Right hindlimb (tissue), 1 donor: ENCODE data around the gene TBXA2R.
"Not testable (repeated sequence)": the region's sequence is repeated elsewhere in the genome, so short reads cannot be mapped to it uniquely, and the experiment has no call there.

Source experiments
- DNase-seq: peaks from one replicate; pipeline ENCODE4 v3.0.0-alpha.2; 2018

The TBXA2R gene

DNA sequence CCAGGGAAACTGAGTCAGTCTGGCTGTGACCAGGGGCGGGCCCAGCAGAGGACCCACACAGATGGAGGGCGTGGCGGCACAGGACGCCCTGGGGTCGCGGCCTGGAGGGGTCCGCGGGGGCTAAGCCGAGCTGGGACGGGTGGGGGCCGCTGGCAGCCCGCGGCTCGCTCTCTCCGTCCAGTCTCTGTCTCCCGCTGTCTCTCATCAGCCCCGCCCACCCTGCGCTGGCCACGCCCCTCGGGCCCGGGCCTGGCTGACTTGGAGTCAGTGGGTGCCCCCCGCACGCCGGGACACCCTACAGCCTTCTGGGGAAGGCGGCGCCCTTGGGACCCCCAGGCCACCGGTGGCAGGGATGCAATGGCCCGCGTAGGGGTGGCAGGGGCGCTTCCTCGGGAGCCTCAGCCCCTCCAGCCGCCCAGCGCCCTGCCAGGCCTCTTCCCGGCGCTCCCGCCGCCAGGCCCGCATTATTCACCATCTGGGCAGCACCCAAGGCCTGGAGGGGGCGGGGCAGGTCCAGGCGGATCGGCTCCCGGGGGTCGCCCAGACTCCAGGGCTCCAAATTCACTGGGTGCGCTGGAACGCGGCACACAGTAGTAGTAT lies at the start of gene TBXA2R:
Gene TBXA2R, minus strand, starts transcription at position 186 of the 600 bp plus-strand sequence. CDS start 6,241 bp downstream, outside the sequence.
- peak; percentile 77 for DNase-seq

DNA sequence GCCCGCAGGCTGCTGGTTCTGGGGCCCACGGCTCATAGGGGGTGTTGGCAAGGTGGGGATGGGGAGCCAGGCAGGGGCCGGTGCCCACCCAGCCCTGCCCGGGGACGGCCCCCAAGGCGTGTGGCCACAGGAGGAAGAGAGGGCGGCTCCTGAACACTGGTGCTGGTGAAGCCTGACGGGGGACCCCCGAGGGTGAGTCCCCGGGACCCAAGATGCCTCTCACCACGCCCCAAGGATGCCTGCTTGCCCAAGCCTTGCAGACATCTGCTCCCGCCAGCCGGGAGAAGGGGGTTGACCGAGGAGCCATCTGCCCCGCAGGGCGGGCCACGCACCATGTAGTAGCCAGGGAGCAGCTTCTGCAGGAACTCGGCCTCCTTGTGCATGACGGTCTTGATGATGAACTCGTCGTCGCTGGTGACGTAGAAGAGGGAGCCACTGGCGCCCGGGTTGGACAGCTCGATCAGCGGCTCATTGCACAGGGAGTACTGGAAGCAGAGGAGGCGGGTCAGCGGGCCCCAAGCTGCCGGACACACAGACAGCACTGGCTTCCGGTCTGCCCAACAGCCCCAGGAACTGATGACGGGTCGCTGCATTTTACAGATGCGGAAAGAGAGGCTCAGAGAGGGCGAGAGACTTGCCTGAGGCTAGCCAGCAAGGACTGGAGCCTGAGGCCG lies 49.5 kb upstream of the TBXA2R start:
- DNase-seq: no peak

DNA sequence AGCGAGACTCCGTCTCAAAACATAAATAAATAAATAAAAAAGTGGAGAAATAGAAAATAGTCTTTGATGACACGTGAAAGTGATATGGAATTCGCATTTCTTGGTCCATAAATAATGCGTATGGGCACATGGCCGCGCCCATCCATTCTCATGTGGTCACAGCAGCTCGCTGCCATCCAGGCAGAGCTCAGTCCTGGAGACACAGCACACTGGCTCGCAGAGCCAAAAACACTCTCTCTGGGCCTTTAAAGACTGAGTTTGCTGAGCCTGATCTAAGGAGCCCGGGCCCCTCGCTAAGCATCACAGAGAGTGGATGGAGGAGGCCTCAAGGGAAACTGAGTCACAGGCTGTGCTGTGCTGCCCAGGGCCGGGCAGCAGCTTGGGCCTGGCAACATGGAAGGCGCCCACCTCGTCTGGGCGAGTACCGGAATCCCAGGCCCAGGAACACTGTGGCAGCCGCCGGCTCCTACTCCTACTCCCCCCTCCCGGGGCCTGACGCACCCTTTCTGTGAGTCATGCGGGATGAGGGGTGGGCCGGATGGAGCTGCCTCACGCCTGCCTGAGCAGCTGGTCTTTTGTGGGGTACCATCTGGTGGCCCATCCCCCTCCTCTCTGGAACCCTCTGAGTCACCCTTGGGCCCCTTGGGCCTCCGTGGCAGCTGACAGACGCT lies 48.9 kb upstream of the TBXA2R start:
- peak; percentile 69 for DNase-seq

DNA sequence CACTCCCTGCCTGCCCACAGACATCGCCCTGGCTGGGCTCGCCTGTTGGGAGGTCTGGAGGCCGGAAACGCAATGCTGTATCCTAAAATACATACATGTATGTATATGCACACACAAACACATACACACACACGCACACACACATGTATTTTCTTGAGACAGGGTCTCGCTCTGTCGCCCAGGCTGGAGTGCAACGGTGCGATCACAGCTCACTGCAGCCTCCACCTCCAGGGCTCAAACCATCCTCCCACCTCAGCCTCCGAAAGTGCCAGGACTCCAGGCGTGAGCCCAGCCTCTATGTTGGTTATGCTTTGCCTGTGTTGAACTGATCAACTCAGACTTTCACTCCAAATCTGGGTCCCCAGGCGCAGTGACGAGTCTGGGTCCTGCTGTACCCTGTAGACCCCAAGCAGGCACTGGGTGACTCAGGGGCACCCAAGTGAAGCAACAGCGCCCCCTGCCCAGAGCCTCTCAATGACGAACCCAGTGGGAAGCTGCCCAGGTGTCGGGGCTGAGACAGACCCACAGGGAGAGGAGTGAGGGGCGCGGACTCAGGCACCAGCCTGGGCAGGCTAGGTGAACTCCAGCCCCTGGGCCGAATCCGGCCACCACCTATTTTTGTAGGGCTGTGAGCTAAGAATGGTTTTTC lies 47.3 kb upstream of the TBXA2R start:
- no peak for DNase-seq

DNA sequence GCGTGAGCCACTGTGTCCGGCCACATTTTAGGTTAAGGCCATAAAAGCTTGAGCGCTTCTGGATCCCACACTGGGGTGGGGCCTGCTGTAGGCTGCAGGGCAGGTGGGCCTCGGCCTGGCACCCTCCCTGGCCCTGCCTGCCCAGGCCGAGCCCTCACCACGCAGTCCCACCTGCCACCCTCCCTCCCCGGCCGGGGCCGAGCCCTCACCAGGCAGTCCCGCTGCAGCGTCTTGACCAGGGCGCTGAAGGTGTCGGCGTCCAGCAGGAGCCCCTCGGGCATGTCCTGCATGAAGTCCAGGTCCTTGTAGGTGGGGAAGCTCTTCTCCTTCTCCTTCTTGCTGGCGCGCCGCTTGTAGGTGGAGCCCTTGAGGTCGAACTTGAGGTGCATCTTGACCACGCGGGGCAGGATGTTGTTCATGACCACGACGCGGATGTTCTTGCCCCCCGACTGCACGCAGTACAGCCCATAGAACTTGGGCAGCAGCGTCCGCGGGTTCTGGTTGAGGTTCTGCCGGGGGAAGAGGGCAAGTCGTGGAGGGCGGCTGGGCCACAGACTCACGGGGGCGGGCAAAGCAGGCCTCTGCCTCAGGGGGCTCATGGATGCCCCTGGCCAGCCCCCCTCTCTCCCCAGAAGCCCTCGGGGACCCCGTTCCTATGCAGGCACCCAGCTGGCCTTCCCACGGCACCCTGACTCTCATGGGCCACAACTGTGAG lies 46.6 kb upstream of the TBXA2R start:
- no peak for DNase-seq

DNA sequence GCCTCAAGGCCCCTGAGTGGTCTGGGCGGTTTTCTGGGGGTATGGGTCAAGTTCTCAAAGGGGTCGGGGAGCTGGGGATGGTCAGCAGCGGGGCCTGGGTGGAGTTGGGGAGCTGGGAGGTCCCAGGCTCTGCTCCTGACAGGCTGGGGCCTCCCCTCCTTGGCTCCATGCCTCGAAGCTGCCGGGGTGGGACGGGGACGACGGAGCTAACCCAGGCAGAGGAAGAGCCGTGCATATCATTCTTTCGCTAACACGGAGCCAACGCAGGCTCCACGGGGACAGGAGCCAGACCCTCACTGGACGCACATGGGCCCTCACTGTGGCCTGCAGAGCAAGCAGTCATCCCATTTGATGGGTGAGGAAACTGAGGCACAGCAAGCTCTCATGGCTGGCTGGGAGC lies 45.7 kb upstream of the TBXA2R start:
- DNase-seq: no peak

DNA sequence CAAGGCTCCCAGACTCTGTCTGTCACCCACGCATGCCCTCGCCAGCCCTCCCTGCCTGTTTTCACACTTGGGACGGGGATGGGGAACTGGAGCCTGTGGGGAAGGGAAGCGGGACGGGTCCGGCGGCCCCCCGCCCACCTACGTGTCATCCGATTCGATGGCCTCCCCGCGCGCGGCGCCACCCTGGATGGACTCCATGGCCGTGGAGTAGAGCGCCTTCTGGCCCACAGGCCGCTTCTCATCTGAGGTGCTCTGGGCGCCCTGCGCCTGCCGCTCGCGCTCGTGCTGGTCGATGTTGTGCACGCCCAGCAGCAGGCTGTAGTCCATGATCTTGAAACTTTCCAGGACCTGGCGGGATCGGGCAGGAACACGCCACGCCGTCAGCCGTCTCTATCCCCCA lies 45.0 kb upstream of the TBXA2R start:
- DNase-seq: no peak

DNA sequence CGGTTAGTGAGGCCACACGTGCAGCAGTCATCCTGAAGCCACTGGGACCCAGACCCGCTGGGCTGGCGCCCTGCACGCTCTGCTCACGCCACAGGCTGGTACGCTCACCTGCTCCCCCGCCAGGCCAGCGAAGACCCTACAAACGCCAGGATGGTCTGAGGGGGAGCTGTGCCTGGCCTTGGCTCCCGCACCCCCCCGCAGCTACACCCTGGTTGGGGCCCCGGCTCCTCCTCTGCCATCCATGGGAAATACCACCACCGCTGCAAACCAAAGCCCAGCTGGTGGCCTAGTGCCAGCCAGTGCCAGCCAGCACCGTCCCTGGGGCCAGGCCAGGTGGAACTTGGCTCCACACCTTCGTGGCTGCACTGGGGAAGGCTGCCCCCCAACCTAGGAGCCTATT lies 43.2 kb upstream of the TBXA2R start:
- DNase-seq: no peak

DNA sequence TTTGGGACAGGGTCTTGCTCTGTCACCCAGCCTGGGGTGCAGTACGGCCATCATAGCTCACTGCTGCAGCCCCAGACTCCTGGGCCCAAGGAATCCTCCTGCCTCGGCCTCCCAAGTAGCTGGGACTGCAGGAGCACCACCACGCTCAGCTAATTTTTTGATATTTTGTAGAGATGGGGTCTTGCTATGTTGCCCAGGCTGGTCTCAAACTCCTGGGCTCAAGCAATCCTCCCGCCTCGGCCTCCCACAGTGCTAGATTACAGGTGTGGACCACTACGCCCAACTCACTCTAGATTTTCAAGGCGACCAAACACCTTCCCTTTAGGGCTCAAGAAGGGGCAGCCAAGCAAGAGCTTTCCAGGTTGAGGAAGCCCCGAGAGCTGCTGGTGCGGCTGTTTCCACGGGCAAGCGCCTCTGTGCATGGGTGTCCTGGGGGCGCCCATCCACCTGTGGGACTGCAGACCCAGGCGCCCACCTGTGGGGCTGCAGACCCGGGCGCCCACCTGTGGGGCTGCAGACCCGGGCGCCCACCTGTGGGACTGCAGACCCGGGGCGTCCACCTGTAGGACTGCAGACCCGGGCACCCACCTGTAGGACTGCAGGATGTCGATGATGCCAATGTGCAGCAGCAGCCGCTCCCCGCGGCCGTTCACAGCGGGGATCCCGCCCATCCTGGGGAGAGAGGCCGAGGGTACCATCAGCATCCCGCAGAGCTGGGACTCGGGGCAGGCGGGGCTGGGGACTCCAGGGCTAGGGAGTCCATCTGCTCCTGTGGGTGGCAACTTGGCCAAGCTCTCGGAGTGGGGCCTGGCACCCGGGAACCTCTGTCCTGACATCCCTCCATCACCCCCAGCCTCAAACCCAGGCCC lies 41.6 kb upstream of the TBXA2R start:
- no peak for DNase-seq

DNA sequence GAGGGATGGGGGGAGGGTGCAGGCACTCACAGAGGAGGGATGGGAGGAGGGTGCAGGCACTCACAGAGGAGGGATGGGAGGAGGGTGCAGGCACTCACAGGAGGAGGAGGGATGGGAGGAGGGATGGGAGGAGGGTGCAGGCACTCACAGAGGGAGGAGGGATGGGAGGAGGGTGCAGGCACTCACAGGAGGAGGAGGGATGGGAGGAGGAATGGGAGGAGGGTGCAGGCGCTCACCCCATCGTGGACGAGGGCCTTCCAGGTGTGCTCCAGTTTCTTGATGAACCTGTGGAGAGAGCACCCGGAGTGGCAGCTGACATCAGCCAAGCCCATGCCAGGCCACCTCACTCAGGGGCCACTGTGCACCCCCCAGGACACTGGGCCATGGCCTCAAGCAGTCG lies 40.4 kb upstream of the TBXA2R start:
- not testable (repeated sequence) for DNase-seq

DNA sequence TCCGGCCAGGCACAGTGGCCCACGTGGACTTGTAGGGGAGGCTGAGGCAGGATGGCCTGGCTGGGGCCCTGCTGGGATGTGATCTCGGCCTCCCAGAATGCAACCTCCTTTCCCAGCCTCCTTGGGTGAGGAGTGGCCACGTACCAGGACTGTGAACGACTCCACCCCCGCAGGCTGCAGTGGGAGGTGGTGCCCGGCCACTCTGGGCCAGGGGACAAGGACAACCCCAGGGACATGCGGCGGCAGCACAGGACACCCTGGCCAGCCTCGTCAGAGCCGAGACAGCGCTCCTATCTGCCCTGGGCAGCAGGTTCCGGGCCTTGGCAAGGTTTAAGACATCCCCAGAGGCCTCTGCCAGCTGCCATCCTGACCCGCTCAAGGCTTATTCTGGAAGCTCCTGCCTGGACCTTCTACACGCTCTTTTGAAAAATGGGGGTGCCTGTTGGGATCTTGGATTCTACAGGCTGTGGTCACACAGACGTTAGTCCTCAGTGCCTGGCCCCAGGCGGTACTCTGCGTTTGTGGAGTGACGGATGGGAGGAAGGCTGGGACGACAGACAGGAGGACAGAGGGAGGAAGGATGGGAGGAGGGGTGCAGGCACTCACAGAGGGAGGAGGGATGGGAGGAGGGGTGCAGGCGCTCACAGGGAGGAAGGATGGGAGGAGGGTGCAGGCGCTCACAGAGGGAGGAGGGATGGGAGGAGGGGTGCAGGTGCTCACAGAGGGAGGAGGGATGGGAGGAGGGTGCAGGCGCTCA lies 39.8 kb upstream of the TBXA2R start:
- no peak for DNase-seq

DNA sequence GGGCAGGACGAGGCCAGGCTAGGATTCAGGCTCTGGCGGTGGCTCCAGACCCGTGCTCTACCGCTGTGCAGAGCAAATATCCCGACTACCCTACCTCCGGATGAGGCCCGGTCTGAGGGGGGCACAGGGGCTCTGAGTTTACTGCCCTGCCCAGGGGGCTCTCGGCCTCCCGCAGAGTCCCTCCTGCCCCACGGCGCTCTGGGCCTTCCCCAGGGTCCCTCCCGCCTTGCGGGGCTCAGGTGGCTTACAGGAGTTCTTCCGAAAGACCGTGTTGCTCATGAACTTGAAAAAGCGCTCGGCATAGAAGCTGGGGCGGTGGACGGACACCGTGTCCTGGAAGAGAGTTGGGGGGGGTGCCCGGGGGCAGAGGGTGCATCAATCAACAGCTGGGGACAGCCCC lies 39.1 kb upstream of the TBXA2R start:
- DNase-seq: no peak

DNA sequence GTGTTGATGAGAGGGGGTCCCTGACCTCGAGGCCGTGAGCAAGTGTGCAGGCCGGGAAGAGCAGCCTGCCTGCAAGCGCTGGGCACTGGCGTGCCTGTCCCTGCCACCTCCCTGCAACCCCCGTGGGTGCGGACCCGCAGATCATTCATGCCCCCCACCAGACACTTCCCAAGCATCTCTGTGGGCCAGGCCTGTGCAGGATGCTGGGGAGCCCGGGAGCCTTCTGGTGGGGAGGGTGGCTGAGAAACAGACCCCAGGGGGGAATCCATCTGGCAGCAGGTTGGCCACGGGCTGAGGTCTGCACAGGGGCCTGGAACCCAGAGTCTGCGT lies 38.4 kb upstream of the TBXA2R start:
- DNase-seq: no peak

DNA sequence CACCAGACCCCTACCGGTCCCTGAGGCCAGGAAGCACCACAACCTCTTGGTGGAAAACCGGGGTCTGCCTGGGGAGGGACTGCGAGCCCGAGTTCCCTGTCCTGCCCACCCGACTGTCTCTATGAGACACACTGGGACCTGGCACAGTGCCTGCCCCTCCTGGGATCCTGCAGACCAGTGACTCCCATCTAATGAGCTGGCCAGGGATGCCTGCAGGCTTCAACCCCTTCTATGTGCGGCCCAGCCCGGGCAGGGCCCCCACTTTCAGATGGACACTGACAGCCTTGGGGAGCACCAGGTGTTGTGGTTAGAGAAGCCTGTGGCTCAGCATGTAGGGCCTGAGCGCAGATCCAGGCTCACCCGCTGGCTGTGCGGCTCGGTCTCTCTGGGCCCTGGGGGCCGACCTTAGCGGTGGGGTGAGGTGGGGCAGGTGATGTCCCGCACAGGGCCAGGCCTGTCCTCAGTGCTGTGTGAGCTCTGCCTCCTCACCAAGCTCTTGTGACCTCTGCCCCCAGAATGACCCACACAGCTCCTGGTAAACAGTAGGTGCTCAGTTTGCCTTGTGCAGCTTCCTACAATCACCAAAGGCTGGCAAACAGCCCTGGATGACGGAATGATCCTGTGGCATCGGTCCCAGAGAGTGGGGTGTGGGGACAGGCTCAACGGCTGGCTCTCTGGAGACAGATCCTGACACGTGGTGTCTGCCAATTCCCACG lies 37.8 kb upstream of the TBXA2R start:
- DNase-seq: no peak

DNA sequence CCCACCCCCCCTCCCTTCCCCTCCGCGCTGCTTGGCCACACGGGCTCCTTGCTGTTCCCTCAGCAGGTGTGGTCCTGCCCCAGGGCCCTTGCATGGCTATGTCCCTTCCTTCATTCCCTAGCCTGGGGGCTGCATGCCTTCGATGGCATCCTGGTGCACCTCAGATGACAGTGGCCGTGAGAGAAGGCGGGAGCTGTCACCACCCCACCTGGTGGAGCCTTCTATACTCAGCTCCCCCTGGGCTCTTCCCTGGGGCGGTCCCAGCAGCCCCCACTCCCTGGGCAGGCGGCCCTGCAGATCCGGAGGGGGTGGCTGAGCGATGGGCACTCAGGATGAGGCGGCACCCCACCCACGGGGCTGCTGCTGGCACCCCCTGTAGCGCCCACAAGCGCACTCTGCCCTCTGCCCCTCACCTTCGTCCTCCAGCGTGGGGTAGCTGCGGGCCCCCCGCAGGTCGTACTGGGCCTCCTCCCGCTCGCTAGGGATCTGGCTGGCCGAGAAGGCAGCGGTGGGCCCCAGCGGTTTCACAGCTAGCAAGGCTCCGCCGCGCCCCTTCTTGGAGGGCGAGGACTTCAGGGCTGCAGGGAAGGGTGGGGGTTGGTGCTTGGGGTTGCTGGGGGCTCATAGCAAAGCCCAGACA lies 37.1 kb upstream of the TBXA2R start:
- DNase-seq: no peak

DNA sequence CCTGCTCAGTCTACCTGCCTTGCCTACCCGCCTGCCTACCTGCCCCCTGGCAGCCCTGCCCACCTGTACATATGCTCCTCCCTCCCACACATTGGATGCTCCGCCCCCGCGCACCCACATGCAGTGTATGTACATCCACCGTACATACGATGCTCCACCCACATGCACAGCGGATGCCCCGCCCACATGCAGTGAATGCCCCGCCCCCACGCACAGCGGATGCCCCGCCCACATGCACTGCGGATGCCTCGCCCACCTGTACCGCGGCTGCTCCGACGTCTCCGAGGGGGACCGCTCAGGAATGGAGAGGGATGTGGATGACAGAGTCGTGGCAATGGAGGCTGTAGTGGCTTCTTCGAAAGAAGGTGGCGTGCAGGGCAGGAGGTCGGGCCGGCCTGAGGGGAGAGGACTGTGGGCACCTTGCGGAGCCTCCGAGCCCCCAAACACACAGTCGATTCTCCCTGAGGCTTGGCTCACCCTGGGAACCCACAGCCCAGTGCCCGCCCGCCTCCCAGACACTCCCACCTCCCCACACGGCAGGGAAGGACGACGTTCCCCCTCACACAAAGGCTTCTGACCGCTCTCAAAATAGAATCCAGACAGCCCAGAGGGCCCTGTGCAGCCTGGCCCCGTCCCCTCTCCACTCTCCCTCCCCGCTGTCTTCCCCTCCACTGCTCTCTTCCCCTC lies 36.5 kb upstream of the TBXA2R start:
- DNase-seq: no peak

DNA sequence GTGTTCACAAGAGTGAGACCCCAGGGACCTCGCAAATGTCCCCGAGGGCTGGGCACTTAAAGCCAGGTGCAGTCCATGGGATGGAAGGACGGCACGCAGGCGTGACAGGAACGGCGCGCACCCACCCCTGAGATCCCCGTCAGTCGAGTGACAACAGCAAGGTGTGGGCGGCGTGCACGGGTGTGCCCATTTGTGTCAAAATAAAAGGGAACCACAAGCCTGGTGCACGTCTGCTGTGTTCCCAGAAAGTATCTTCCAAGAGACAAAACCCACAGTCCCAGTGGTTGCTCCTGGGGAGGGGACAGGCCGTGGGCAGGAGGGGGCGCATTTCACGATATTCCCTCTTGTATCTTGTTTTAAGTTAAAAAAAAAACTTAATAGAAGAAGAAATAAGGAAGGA lies 35.6 kb upstream of the TBXA2R start:
- DNase-seq: no peak

DNA sequence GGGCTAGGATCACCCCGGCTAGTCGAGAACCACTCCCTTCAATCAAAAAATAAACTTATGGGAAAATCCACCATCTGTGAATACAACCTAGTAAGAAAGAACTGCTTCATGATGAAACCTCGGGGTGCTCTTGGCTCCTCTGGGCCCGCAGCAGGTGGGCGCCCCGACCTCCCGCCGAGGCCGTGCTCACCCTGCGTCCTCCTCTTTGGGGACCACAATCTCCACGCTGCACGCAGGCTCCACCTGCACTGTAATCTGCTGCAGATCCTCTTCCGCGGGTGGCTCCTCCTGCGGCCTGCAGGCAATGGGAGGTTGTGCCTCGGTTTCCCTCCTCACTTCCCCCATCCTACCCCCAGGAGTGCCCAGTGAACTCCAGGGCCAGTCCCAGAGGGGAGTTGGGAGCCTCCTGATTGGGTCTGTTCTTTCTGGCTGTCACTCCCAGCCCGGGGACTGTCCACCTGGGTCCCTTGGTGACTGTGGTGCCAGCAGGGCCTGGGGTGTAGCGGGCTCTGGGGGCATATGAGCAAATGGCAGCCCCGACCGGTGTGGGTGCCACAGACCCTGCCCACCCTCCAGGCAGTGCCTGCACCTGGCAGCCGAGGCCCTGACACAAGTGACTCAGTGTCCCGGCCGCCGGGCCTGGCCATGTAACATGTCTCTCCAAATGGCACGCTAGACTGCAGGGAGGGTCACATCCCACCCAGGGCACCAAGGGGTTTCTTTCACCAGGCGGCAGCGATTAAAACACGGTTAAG lies 35.0 kb upstream of the TBXA2R start:
- no peak for DNase-seq

DNA sequence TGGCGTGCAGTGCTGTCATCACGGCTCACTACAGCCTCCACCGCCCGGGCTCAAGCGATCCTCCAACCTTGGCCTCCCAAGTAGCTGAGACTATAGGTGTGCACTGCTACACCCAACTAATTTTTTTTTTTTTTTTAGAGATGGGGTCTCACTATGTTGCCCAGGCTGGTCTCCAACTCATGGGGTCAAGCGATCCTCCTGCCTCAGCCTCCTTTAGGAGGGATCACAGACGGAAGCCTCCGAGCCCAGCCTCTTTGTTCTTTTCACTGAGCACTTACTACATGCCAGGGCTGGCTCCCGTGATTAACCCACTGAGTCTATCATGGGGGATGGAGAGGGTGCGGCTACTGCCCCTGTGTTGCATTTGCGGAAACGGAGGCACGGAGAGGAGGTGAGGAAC lies 32.8 kb upstream of the TBXA2R start:
- DNase-seq: no peak
